Activated CD8-positive, alpha-beta memory T cell treated with anti-CD3 and anti-CD28 coated beads, Interleukin-2, amount 50 U/mL, for 24 hours (primary cell): ENCODE results near the gene BLM.

Source experiments
- DNase-seq: peaks from one replicate; pipeline ENCODE4 v3.0.0-alpha.2; 2020; ENCODE audit errors: extremely low read depth

Gene BLM

GRCh38 chr15:90790057-90790456 is 72.9 kb downstream of the BLM start:
- DNase-seq, result no peak

DNA sequence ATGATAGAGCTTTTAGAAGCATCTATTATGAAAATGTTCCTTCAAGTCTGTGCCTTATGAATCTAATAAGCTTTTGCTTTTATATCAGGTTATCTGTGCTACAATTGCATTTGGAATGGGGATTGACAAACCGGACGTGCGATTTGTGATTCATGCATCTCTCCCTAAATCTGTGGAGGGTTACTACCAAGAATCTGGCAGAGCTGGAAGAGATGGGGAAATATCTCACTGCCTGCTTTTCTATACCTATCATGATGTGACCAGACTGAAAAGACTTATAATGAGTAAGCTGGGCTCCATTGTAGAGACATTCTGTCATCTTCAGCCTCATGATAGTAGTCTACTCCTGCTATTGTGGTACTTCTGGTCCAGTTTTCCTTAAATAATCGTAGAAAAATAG is 73.4 kb downstream of the BLM start:
- no peak for DNase-seq

- DNase-seq, result no peak
Measured at GRCh38 chr15:90794538-90794937, 77.4 kb downstream of the BLM start.

- DNase-seq, result no peak
Measured at GRCh38 chr15:90799639-90800170, 82.6 kb downstream of the BLM start.

DNA sequence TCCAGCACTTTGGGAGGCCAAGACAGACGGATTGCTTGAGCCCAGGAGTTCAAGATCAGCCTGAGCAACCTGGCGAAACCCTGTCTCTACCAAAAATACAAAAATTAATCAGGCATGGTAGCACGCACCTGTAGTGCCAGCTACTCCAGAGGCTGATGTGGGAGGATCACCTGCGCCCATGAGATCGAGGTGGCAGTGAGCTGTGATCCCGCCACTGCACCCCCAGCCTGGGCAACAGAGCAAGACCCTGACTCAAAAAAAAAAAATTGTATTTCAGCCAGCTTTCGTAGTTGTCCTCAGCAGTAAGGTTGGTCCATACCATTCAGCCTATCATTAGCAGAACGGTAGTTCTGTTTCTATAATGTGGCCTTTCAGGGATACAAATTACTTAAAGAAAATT is 84.7 kb downstream of the BLM start:
- no peak for DNase-seq

DNA sequence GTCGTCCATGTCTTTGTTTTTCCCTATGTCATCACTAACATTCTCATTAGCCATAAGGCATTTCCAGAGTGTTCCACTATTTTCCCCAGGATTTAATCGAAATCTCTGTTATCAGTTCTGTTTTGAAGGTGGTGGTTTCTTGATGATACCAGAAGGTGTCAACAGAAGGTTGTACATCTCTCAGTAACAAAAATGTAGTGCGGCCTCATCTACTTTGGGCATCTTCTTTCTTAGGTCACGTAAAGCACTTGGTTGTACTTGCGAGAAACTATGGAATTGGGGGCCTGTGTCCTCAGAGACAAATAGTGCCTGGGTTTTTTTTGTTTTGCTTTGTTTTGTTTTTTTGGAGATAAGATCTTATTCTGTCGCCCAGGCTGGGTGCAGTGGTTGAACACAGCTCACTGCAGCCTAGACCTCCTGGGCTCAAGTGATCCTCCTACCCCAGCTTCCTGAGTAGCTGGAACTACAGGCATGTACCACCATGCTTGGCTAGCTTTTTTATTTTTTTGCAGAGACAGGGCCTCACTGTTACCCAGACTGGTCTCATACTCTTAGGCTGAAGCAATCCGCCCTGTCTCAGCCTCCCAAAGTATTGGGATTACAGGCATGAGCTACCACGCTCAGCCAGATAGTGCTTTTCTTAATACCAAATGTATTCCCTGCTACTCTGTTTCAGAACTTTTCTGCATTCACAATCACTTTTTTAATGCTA is 90.1 kb downstream of the BLM start:
- no peak for DNase-seq

DNA sequence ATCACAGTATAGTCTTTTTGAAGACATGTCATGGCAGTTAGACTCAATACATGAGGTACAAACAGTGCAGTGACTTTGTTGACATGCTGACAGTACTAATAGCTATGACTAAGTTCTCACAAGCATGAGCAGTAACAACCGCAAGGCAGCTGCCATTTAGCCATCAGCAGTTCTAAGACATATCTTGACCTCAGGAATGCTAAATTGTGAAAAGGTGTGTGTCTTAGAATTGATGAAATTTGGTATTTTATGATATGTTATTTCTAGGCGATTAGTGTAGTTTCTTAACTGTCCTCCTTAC is 90.6 kb downstream of the BLM start:
- no peak for DNase-seq

- DNase-seq, result no peak
Measured at GRCh38 chr15:90808517-90809235, 91.5 kb downstream of the BLM start.

DNA sequence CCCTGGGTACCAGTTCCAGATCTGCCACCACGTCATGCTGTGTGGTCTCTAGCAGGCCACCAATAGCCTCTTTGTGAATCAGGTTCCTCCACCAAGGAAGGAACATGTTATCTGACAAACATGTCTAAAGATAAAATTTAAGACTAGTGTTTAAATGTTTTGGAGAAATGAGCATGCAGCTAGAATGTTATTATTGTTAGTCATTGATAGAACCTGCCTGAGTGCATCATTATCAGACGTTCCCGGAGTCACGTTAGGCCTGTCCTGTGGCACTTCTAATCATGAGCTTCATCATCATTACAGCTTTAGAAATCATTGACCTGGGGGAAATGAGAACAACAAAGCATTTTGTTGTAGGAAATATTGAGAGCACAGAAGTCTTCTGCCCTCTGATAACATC is 92.4 kb downstream of the BLM start:
- DNase-seq, result no peak

GRCh38 chr15:90810354-90810753 is 93.2 kb downstream of the BLM start:
- no peak for DNase-seq

- no peak for DNase-seq
Measured at GRCh38 chr15:90812171-90812957, 95.2 kb downstream of the BLM start.

GRCh38 chr15:90812958-90813265 is 95.8 kb downstream of the BLM start:
- no peak for DNase-seq

DNA sequence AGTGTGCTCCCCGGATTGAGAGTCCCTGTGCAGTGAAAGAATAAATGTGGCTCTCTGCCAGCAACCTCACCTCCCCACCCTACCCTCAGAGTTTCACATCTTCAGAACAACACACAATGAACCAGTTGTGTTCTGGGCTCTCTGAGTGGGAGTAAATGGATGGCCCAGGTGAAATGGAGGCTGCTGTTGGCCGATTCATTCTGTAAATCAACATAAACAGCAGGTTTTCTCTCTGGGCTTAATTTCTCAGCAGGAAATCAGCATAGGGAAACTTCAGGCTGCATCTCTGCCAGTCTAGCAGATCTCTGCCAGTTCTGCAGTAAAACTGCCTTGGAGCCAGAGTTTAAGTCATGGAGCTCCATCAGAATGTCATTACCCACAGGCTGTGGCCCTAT is 96.6 kb downstream of the BLM start:
- no peak for DNase-seq

- no peak for DNase-seq
Measured at GRCh38 chr15:90814191-90814821, 97.2 kb downstream of the BLM start.

GRCh38 chr15:90816401-90817116 is 99.4 kb downstream of the BLM start:
- no peak for DNase-seq

DNA sequence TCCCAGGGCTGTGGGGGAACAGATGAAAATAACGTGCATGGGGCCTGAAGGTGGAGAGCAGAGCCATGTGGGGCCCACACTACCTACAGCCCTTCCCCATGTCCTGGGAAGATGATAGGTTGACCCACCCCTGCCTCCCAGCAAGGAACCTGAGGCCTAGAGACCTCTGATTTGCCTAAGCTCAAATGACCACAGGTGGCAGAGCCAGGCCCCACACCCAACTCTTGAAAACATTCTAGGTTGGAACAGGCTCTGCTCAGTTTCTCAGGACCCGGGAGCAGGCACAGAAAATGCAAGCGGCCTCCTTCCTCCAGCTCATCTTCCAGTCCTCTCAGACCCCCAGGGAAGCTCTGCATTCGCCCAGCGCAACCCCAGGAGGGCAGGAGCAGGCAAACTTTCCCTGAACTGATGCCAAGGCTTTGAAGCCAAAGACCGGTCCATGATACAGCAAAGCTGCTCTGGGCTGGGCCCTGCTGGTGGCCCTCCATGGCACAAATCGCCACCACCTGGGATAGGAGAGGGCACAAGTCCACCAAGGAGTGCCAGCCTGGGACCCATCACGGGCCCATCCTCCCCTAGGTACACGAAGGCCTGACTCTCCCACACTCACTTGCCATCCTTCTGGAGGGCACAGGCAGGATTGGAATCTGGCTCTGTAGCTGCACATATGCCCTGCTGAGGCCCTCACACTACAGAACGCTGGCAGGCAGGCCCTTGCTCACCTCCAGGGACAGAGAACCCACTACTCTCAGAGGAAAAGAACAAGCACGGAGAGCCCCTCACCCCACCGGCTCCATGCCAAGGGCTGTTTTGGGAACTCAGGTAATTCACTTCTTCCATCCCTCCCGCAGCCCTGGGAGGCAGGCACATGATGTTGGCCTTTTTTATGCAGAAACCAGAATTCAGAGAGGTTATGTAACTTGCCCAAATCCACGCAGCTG is 100.2 kb downstream of the BLM start:
- DNase-seq, result no peak

- DNase-seq, result no peak
Measured at GRCh38 chr15:90818251-90819210, 101.4 kb downstream of the BLM start.

DNA sequence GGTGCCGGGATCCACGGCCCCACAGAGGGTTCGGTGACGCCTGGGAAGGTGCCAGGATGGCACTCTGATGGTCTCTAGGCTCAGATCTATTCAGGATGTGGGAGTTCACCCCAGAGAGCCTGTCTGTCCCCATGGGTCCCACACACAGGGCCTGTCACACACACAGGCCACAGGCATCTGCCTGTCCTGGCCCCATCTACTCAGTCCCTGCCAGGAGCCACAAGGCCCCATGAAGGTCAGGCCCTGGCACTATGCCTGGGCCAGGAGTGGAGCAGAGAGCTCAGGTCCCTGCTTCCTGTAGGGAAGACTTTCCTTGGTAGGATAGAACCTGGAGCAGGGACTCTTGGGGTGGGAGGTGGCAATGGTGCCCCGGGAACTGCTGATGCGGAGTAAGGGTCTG is 102.2 kb downstream of the BLM start:
- no peak for DNase-seq

DNA sequence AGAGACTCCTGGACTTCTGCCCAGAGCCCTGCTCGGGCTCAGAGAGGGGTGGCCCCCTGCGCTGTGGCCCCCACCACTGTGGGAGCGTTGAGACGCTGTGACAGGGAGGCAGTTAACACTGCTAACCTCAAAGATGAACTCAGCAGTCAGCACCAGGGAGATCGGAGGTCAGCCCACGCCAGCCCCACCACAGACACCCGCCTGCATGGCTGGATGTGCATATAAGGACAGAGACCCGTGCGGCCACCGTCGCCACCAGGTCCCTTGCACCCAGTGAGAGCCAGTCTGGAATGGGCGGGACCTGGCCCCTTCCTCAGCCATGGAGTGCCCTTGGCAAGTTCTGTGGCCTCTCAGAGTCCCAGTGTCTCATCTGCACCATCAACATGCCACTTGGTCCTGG is 102.7 kb downstream of the BLM start:
- DNase-seq, result no peak

- DNase-seq, result no peak
Measured at GRCh38 chr15:90820481-90820880, 103.3 kb downstream of the BLM start.
